GM23248 (cell line): ENCODE measurements around the gene C12orf75.

Experiments
- EZH2 ChIP-seq: fragments of 200-600 bp; sonication (generic); IDR thresholded peaks from 2 replicates; pipeline ENCODE4 v1.6.1; 2018; ENCODE audit warnings: antibody characterized with exemption, mild to moderate bottlenecking; ENCODE audit not compliant: insufficient read depth, poor library complexity, severe bottlenecking
- EZH2phosphoT487 ChIP-seq: fragments of 200-600 bp; sonication (generic); IDR thresholded peaks from 2 replicates; pipeline ENCODE4 v1.6.1; 2018; ENCODE audit warnings: antibody characterized with exemption, moderate library complexity, mild to moderate bottlenecking, low read depth; ENCODE audit not compliant: insufficient read depth

- no peak for TF ChIP-seq EZH2phosphoT487
- no peak for TF ChIP-seq EZH2
These were observed 21.6 kb downstream of the C12orf75 start for GRCh38 chr12:105352052-105352451.
